ENCODE measurements around the gene DOCK2. TPM values are rescaled to one million over a fixed set of nuclear protein-coding genes. Genes with fewer than 3 reads are reported as not detected.
"Not testable (repeated sequence)": the region's sequence is repeated elsewhere in the genome, so short reads cannot be mapped to it uniquely, and the experiment has no call there.

The DOCK2 gene
- total and polyA plus RNA-seq, 2 donors (not counting 3 experiments of a cell fraction or from before 2014, with no cell fraction given), result 0.62 to 4.8 TPM

DNA sequence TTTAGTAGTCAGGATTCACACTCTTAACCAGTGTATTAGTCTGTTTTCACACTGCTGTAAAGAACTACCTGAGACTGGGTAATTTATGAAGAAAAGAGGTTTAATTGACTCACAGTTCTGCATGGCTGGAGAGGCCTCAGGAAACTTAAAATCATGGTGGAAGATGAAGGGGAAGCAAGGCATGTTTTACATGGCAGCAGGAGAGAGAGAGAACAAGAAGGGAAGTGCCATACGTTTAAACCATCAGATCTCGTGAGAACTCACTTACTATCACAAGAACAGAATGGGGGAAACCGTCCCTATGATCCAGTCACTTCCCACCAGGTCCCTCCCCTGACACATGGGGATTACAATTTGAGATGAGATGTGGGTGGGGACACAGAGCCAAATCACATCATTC, 25.4 kb downstream of the DOCK2 start:
- H3K9me3 ChIP-seq (replicated peaks; ENCODE audit: control insufficient read depth, insufficient read depth, low read length); CTCF ChIA-PET; FAIRE-seq; H3K27me3 ChIP-seq (ENCODE audit: control insufficient read depth in 2 of 2, insufficient read depth in 2 of 2, low read length in 2 of 2); dilution Hi-C loops (cut with MboI; ENCODE audit: extremely low pct_ligation_motif_present, low sequenced_read_pairs); H3K27ac ChIP-seq (ENCODE audit: insufficient read depth, low read depth, low read length); H3K9ac ChIP-seq (replicated peaks; ENCODE audit: extremely low read depth, insufficient read depth, low read length); H2AFZ ChIP-seq (ENCODE audit: low read depth, low read length); H3K36me3 ChIP-seq (ENCODE audit: control insufficient read depth in 2 of 2, extremely low read depth in 1 of 2, insufficient read depth in 2 of 2, low read length in 2 of 2); H4K20me1 ChIP-seq (replicated peaks; ENCODE audit: control insufficient read depth, extremely low read depth, insufficient read depth, low read length); H3K4me3 ChIP-seq (replicated peaks in 1 of 3; ENCODE audit: insufficient read depth in 1 of 3, low read depth in 1 of 3, low read length in 3 of 3); POLR2A ChIA-PET; BruUV-seq (replicated peaks); H3K4me2 ChIP-seq (ENCODE audit: insufficient read depth, low read length); intact Hi-C loops (cut with micrococcal nuclease); H3K9me1 ChIP-seq (replicated peaks; ENCODE audit: control insufficient read depth, extremely low read depth, insufficient read depth, low read length); H3K4me1 ChIP-seq (ENCODE audit: control insufficient read depth, extremely low read depth, insufficient read depth, low read length); H3K79me2 ChIP-seq (ENCODE audit: control insufficient read depth, insufficient read depth, low read length); DNase-seq (ENCODE audit: low read depth, low spot score): not testable (repeated sequence)

DNA sequence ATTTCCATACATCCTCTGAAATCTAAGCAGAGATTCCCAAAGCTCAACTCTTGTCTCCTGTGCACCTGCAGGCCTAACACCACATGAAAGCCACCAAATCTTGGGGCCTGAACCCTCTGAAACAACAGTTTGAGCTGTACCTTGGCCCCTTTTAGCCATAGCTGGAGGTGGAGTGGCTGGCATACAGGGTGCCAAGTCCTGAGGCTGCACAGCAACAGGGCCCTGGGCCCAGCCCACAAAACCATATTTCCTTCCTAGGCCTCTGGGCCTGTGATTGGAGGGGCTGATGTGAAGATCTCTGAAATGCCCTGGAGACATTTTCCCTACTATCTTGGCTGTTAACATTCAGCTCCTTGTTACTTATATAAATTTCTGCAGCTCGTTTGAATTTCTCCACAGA, 26.5 kb downstream of the DOCK2 start:
- Histone ChIP-seq H3K4me1 (ENCODE audit: control insufficient read depth, extremely low read depth, insufficient read depth, low read length) (no peaks in the 10 kb centered on the region), H4K20me1 (replicated peaks; ENCODE audit: control insufficient read depth, extremely low read depth, insufficient read depth, low read length) (no peaks in the 10 kb centered on the region), H3K27ac (ENCODE audit: insufficient read depth, low read depth, low read length) (no peak overlapping the region), H3K9ac (replicated peaks; ENCODE audit: extremely low read depth, insufficient read depth, low read length) (no peak overlapping the region), H3K9me3 (replicated peaks; ENCODE audit: control insufficient read depth, insufficient read depth, low read length) (no peaks in the 10 kb centered on the region), H3K4me3 (replicated peaks in 1 of 3; ENCODE audit: insufficient read depth in 1 of 3, low read depth in 1 of 3, low read length in 3 of 3) (no peak overlapping the region), H2AFZ (ENCODE audit: low read depth, low read length) (no peak overlapping the region), H3K79me2 (ENCODE audit: control insufficient read depth, insufficient read depth, low read length) (no peaks in the 10 kb centered on the region), H3K36me3 (ENCODE audit: control insufficient read depth in 2 of 2, extremely low read depth in 1 of 2, insufficient read depth in 2 of 2, low read length in 2 of 2) (no peaks in the 10 kb centered on the region), H3K27me3 (ENCODE audit: control insufficient read depth in 2 of 2, insufficient read depth in 2 of 2, low read length in 2 of 2) (no peaks in the 10 kb centered on the region), H3K4me2 (ENCODE audit: insufficient read depth, low read length) (no peak overlapping the region), H3K9me1 (replicated peaks; ENCODE audit: control insufficient read depth, extremely low read depth, insufficient read depth, low read length) (no peaks in the 10 kb centered on the region)
- TF ChIP-seq GATA2 (IDR thresholded peaks at IDR 0.05; ENCODE audit: insufficient read depth, insufficient read length, low read depth, low read length), result no peak
- TF ChIP-seq FOS (IDR thresholded peaks at IDR 0.05; ENCODE audit: borderline replicate concordance, insufficient read depth, low read length), result no peak
- TF ChIP-seq, protein P1, sequence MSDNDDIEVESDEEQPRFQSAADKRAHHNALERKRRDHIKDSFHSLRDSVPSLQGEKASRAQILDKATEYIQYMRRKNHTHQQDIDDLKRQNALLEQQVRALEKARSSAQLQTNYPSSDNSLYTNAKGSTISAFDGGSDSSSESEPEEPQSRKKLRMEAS (IDR thresholded peaks at IDR 0.05; ENCODE audit: insufficient read depth, insufficient read length), result no peak
- no peak for TF ChIP-seq POLR2A (IDR thresholded peaks at IDR 0.05; ENCODE audit: low read depth, low read length)
- TF ChIP-seq, protein P2, sequence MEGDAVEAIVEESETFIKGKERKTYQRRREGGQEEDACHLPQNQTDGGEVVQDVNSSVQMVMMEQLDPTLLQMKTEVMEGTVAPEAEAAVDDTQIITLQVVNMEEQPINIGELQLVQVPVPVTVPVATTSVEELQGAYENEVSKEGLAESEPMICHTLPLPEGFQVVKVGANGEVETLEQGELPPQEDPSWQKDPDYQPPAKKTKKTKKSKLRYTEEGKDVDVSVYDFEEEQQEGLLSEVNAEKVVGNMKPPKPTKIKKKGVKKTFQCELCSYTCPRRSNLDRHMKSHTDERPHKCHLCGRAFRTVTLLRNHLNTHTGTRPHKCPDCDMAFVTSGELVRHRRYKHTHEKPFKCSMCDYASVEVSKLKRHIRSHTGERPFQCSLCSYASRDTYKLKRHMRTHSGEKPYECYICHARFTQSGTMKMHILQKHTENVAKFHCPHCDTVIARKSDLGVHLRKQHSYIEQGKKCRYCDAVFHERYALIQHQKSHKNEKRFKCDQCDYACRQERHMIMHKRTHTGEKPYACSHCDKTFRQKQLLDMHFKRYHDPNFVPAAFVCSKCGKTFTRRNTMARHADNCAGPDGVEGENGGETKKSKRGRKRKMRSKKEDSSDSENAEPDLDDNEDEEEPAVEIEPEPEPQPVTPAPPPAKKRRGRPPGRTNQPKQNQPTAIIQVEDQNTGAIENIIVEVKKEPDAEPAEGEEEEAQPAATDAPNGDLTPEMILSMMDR (IDR thresholded peaks at IDR 0.05; ENCODE audit: extremely low read depth in 1 of 2, insufficient read depth in 1 of 2, low read depth in 1 of 2, low read length in 2 of 2), result no peak
- TF ChIP-seq POLR2AphosphoS5 (IDR thresholded peaks at IDR 0.05; ENCODE audit: insufficient read depth, low read depth, low read length), result no peak
- TF ChIP-seq MYC (IDR thresholded peaks at IDR 0.05; ENCODE audit: low read depth, low read length), result no peak
- TF ChIP-seq JUN (IDR thresholded peaks at IDR 0.05; ENCODE audit: borderline replicate concordance, insufficient read depth, insufficient read length, low read depth), result no peak
- TF ChIP-seq EZH2 (IDR thresholded peaks at IDR 0.05; ENCODE audit: borderline replicate concordance, low read depth, low read length, severe bottlenecking), result no peak
- intact Hi-C loops (cut with micrococcal nuclease) (no loop called here), dilution Hi-C loops (cut with MboI; ENCODE audit: extremely low pct_ligation_motif_present, low sequenced_read_pairs) (no loop called here)
- CTCF ChIA-PET, result no interaction called here
- no peak for FAIRE-seq
- no TSS peak for BruUV-seq (replicated peaks)
- POLR2A ChIA-PET, result no interaction called here
- no peak for DNase-seq (ENCODE audit: low read depth, low spot score)
